Measurements from ENCODE around the gene NFASC. TPM values are rescaled to one million over a fixed set of nuclear protein-coding genes. Genes with fewer than 3 reads are reported as not detected.
A peak's percentile ranks its signal among the peaks of the same experiment; 100 is the strongest.

The NFASC gene
- total and polyA plus RNA-seq, 9 of the 15 experiments (the other 6 are each of a cell fraction or from before 2014, with no cell fraction given): 0.03 to 0.16 (median 0.06) TPM; not detected in 6

GRCh38 chr1:204941421-204942338, 71.0 kb downstream of the NFASC start (continued):
- peak in 1 of 2 experiments; percentile 36 for TF ChIP-seq E2F6 (IDR thresholded peaks at IDR 0.05; ENCODE audit: borderline replicate concordance in 1 of 2, extremely low read depth in 1 of 2, insufficient read depth in 1 of 2, insufficient read length in 1 of 2, low read depth in 1 of 2, low read length in 1 of 2, poor library complexity in 1 of 2, severe bottlenecking in 1 of 2)
- no peak for TF ChIP-seq HMGXB4 (CRISPR knock-in tag; IDR thresholded peaks at IDR 0.05)
- no peak for TF ChIP-seq POLR2H (tag; IDR thresholded peaks at IDR 0.05; ENCODE audit: low read depth)
- no peak for TF ChIP-seq ZBTB43 (CRISPR knock-in tag; IDR thresholded peaks at IDR 0.05)
- no peak for TF ChIP-seq ZNF140 (CRISPR knock-in tag; IDR thresholded peaks at IDR 0.05)
- TF ChIP-seq ZNF212 (CRISPR knock-in tag; IDR thresholded peaks at IDR 0.05): no peak
- TF ChIP-seq, protein P1, sequence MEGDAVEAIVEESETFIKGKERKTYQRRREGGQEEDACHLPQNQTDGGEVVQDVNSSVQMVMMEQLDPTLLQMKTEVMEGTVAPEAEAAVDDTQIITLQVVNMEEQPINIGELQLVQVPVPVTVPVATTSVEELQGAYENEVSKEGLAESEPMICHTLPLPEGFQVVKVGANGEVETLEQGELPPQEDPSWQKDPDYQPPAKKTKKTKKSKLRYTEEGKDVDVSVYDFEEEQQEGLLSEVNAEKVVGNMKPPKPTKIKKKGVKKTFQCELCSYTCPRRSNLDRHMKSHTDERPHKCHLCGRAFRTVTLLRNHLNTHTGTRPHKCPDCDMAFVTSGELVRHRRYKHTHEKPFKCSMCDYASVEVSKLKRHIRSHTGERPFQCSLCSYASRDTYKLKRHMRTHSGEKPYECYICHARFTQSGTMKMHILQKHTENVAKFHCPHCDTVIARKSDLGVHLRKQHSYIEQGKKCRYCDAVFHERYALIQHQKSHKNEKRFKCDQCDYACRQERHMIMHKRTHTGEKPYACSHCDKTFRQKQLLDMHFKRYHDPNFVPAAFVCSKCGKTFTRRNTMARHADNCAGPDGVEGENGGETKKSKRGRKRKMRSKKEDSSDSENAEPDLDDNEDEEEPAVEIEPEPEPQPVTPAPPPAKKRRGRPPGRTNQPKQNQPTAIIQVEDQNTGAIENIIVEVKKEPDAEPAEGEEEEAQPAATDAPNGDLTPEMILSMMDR (IDR thresholded peaks at IDR 0.05 in 2 of 3, conservative IDR thresholded peaks at IDR 0.05 in 1 of 3; ENCODE audit: insufficient read depth in 2 of 3, low read depth in 1 of 3, low read length in 3 of 3): peak; percentile 90 to 97 (median 96)
- no peak for TF ChIP-seq NFE2 (IDR thresholded peaks at IDR 0.05; ENCODE audit: low read depth)
- no peak for TF ChIP-seq CCAR2 (IDR thresholded peaks at IDR 0.05; ENCODE audit: low read depth, low read length)
- TF ChIP-seq PRMT5 (CRISPR knock-in tag; IDR thresholded peaks at IDR 0.05): no peak
- TF ChIP-seq TCF7 (IDR thresholded peaks at IDR 0.05; ENCODE audit: borderline replicate concordance): no peak
- TF ChIP-seq RFX5 (IDR thresholded peaks at IDR 0.05; ENCODE audit: low read depth, low read length): no peak
- TF ChIP-seq, protein P2, sequence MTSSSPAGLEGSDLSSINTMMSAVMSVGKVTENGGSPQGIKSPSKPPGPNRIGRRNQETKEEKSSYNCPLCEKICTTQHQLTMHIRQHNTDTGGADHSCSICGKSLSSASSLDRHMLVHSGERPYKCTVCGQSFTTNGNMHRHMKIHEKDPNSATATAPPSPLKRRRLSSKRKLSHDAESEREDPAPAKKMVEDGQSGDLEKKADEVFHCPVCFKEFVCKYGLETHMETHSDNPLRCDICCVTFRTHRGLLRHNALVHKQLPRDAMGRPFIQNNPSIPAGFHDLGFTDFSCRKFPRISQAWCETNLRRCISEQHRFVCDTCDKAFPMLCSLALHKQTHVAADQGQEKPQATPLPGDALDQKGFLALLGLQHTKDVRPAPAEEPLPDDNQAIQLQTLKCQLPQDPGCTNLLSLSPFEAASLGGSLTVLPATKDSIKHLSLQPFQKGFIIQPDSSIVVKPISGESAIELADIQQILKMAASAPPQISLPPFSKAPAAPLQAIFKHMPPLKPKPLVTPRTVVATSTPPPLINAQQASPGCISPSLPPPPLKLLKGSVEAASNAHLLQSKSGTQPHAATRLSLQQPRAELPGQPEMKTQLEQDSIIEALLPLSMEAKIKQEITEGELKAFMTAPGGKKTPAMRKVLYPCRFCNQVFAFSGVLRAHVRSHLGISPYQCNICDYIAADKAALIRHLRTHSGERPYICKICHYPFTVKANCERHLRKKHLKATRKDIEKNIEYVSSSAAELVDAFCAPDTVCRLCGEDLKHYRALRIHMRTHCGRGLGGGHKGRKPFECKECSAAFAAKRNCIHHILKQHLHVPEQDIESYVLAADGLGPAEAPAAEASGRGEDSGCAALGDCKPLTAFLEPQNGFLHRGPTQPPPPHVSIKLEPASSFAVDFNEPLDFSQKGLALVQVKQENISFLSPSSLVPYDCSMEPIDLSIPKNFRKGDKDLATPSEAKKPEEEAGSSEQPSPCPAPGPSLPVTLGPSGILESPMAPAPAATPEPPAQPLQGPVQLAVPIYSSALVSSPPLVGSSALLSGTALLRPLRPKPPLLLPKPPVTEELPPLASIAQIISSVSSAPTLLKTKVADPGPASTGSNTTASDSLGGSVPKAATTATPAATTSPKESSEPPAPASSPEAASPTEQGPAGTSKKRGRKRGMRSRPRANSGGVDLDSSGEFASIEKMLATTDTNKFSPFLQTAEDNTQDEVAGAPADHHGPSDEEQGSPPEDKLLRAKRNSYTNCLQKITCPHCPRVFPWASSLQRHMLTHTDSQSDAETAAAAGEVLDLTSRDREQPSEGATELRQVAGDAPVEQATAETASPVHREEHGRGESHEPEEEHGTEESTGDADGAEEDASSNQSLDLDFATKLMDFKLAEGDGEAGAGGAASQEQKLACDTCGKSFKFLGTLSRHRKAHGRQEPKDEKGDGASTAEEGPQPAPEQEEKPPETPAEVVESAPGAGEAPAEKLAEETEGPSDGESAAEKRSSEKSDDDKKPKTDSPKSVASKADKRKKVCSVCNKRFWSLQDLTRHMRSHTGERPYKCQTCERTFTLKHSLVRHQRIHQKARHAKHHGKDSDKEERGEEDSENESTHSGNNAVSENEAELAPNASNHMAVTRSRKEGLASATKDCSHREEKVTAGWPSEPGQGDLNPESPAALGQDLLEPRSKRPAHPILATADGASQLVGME (CRISPR knock-in tag; IDR thresholded peaks at IDR 0.05): no peak

All from K562 (cell line).